K562 (cell line): Measurements from ENCODE around the gene NRTN. TPM values are rescaled to one million over a fixed set of nuclear protein-coding genes. Genes with fewer than 3 reads are reported as not detected.
A peak's percentile ranks its signal among the peaks of the same experiment; 100 is the strongest.

Experiments
- BCOR ChIP-seq: fragments of 450-650 bp; IDR thresholded peaks from 2 replicates; pipeline ENCODE4 v1.6.1; 2016
- EHMT2 ChIP-seq: fragments of 450-650 bp; IDR thresholded peaks from 2 replicates; pipeline ENCODE4 v1.6.1; 2018; ENCODE audit warnings: antibody characterized with exemption
- ERF ChIP-seq: fragments of 450-650 bp; formaldehyde crosslinking; IDR thresholded peaks from 2 replicates; pipeline ENCODE4 v1.4.0; 2020; ENCODE audit warnings: mild to moderate bottlenecking, mixed read lengths
- FOXA1 ChIP-seq: fragments of 450-650 bp; IDR thresholded peaks from 2 replicates; pipeline ENCODE4 v1.6.1; 2016; ENCODE audit warnings: mild to moderate bottlenecking, borderline replicate concordance
- FOXP1 ChIP-seq: sonication (generic); formaldehyde crosslinking; IDR thresholded peaks from 2 replicates; pipeline ENCODE4 v1.8.0; 2022; ENCODE audit warnings: mild to moderate bottlenecking, missing genetic modification reagents
- GMEB1 ChIP-seq: fragments of 250-450 bp; sonication (Bioruptor Pico); IDR thresholded peaks from 2 replicates; pipeline ENCODE4 v1.4.0; 2020; ENCODE audit warnings: mild to moderate bottlenecking
- HMBOX1 ChIP-seq: sonication (generic); IDR thresholded peaks from 2 replicates; pipeline ENCODE4 v1.6.1; 2016
- KLF16 ChIP-seq: IDR thresholded peaks from 2 replicates; pipeline ENCODE4 v1.6.1; 2016; ENCODE audit warnings: antibody characterized with exemption
- MED1 ChIP-seq: sonication (generic); formaldehyde crosslinking; IDR thresholded peaks from 2 replicates; pipeline ENCODE4 v1.8.1; 2023; ENCODE audit warnings: missing genetic modification reagents, borderline replicate concordance
- NKRF ChIP-seq: fragments of 450-650 bp; IDR thresholded peaks from 2 replicates; pipeline ENCODE4 v1.6.1; 2016; ENCODE audit warnings: borderline replicate concordance
- POLR2H ChIP-seq: IDR thresholded peaks from 2 replicates; pipeline ENCODE4 v1.6.1; 2016; ENCODE audit warnings: missing genetic modification characterization, low read depth, mild to moderate bottlenecking, control low read depth, missing compliant biosample characterization, moderate library complexity
- POLR3A ChIP-seq: IDR thresholded peaks from 2 replicates; pipeline ENCODE4 v1.6.1; 2011; ENCODE audit warnings: borderline replicate concordance, mild to moderate bottlenecking, moderate library complexity; ENCODE audit not compliant: insufficient read length, insufficient read depth; ENCODE audit errors: extremely low read depth
- RBM15 ChIP-seq: fragments of 200-400 bp; formaldehyde crosslinking; IDR thresholded peaks from 2 replicates; pipeline ENCODE4 v1.6.1; 2018; ENCODE audit warnings: mild to moderate bottlenecking, low read length, moderate library complexity; ENCODE audit not compliant: insufficient read depth
- SETDB1 ChIP-seq: IDR thresholded peaks from one replicate; pipeline ENCODE4 v1.6.1; 2012; ENCODE audit warnings: low read length, control low read depth, inconsistent platforms
- SLC30A9 ChIP-seq: fragments of 250-450 bp; sonication (Bioruptor Pico); IDR thresholded peaks from 2 replicates; pipeline ENCODE4 v1.8.0; 2022; ENCODE audit warnings: mild to moderate bottlenecking, moderate library complexity
- SPI1 ChIP-seq: IDR thresholded peaks from 2 replicates; pipeline ENCODE4 v1.6.1; 2011; ENCODE audit warnings: low read depth, low read length, control low read depth, borderline replicate concordance
- SREBF2 ChIP-seq: sonication (generic); formaldehyde crosslinking; IDR thresholded peaks from 2 replicates; pipeline ENCODE4 v1.4.0; 2020; ENCODE audit warnings: mild to moderate bottlenecking, missing genetic modification reagents
- THRAP3 ChIP-seq: fragments of 450-650 bp; IDR thresholded peaks from 2 replicates; pipeline ENCODE4 v1.6.1; 2016; ENCODE audit warnings: mild to moderate bottlenecking, inconsistent platforms, borderline replicate concordance
- WHSC1 ChIP-seq: IDR thresholded peaks from one replicate; pipeline ENCODE4 v1.6.1; 2012; ENCODE audit warnings: low read length, control low read depth, inconsistent platforms
- ZBTB49 ChIP-seq: sonication (generic); formaldehyde crosslinking; IDR thresholded peaks from 2 replicates; pipeline ENCODE4 v1.8.0; 2022; ENCODE audit warnings: missing genetic modification reagents, mild to moderate bottlenecking, borderline replicate concordance
- ZKSCAN3 ChIP-seq: fragments of 250-450 bp; sonication (Bioruptor Pico); IDR thresholded peaks from 2 replicates; pipeline ENCODE4 v1.4.0; 2020
- ZNF384 ChIP-seq: IDR thresholded peaks from 2 replicates; pipeline ENCODE4 v1.6.1; 2012; ENCODE audit warnings: low read depth, low read length, improper control_type of control experiment
- polyA plus RNA-seq, 8 experiments: library from polyadenylated mRNA; depleted of rRNA in 4 of 8; stranded (reverse) in 5 of 8; unstranded in 3 of 8; fragments of >200 nt; fragmentation: Nextera tagmentation in 2 of 8; fragmentation: Illumina TruSeq in 1 of 8; extraction: Ambion mirVana in 2 of 8; extraction: Trizol in 1 of 8; gene quantifications; 2 replicates each; pipeline versions ENCODE4 v1.2.1 to v1.2.3, GENCODE V29; 2011 to 2014; ENCODE audit warnings: inconsistent platforms in 1 of 8, missing spikeins in 1 of 8
- total RNA-seq, 7 experiments: library from RNA; depleted of rRNA in 6 of 7; stranded (reverse); fragments of >200 nt in 6 of 7; fragmentation: Illumina TruSeq in 2 of 7; extraction: Trizol in 2 of 7; gene quantifications; 2 replicates each; pipeline versions ENCODE4 v1.2.1 to v1.2.3, GENCODE V29; 2011 to 2021; ENCODE audit warnings: low replicate concordance in 1 of 7

Gene NRTN
- total and polyA plus RNA-seq, 9 of the 15 experiments (the other 6 are each of a cell fraction or from before 2014, with no cell fraction given), result 0.62 to 8.1 (median 1.6) TPM; not detected in 2

- no peak for TF ChIP-seq THRAP3
- no peak for TF ChIP-seq POLR3A
- TF ChIP-seq ZNF384, result no peak
- TF ChIP-seq POLR2H (tag), result no peak
- peak; percentile 95 for TF ChIP-seq BCOR
- no peak for TF ChIP-seq HMBOX1
- no peak for TF ChIP-seq SREBF2
- TF ChIP-seq ZKSCAN3 (CRISPR knock-in tag), result no peak
- TF ChIP-seq ERF (CRISPR knock-in tag), result peak; percentile 30; the same call in 1 of the 2 replicates
- peak; percentile 98 for TF ChIP-seq KLF16
- no peak for TF ChIP-seq MED1 (CRISPR knock-in tag)
- peak; percentile 80; the same call in 1 of the 2 replicates for TF ChIP-seq ZBTB49 (CRISPR knock-in tag)
- no peak for TF ChIP-seq WHSC1
- peak; percentile 50; the same call in 1 of the 2 replicates for TF ChIP-seq GMEB1 (CRISPR knock-in tag)
- TF ChIP-seq SLC30A9 (CRISPR knock-in tag), result no peak
- TF ChIP-seq EHMT2, result no peak
- TF ChIP-seq FOXP1 (CRISPR knock-in tag), result peak; percentile 78; the same call in 1 of the 2 replicates
- TF ChIP-seq NKRF, result peak; percentile 50; the same call in 1 of the 2 replicates
- TF ChIP-seq RBM15, result no peak
- TF ChIP-seq SPI1, result no peak
- TF ChIP-seq FOXA1, result no peak
- TF ChIP-seq SETDB1, result no peak
Observed at GRCh38 chr19:5799247-5800241, 5.3 kb upstream of the NRTN start (continued).
